NCI-H187 treated with DMSO at 0.1 percent for 48 hours (cell line): ENCODE results near the gene HOXA13.
A peak's percentile ranks its signal among the peaks of the same experiment; 100 is the strongest.

Experiments
- DNase-seq: peaks from one replicate; lab custom pipeline; 2025; lab: John Stamatoyannopoulos, UW

Gene HOXA13

GRCh38 chr7:27199849-27200760 lies at the start of gene HOXA13:
HOXA13 (minus strand) TSS chr7:27200091; CDS start chr7:27200077, 14 bp downstream.
- DNase-seq: no peak

GRCh38 chr7:27248911-27249723 lies 49.2 kb upstream of the HOXA13 start:
- DNase-seq: no peak

GRCh38 chr7:27248427-27248806 lies 48.5 kb upstream of the HOXA13 start:
- DNase-seq: no peak

GRCh38 chr7:27247452-27248426 lies 47.8 kb upstream of the HOXA13 start:
- no peak for DNase-seq

GRCh38 chr7:27247000-27247399 lies 47.1 kb upstream of the HOXA13 start:
- DNase-seq: no peak

GRCh38 chr7:27245798-27246691 lies 46.2 kb upstream of the HOXA13 start:
- DNase-seq: no peak

- no peak for DNase-seq
Measured at GRCh38 chr7:27245124-27245797, 45.4 kb upstream of the HOXA13 start.

GRCh38 chr7:27244488-27245123 lies 44.7 kb upstream of the HOXA13 start:
- no peak for DNase-seq

GRCh38 chr7:27243340-27244163 lies 43.7 kb upstream of the HOXA13 start:
- DNase-seq: no peak

GRCh38 chr7:27242555-27243339 lies 42.9 kb upstream of the HOXA13 start, which contains the start of gene EVX1:
EVX1 (plus strand) TSS chr7:27242802; CDS start chr7:27243031, 229 bp downstream.
- DNase-seq: peak; percentile 19

- DNase-seq: no peak
Measured at GRCh38 chr7:27242154-27242553, 42.3 kb upstream of the HOXA13 start.

GRCh38 chr7:27241189-27242056 lies 41.5 kb upstream of the HOXA13 start:
- DNase-seq: no peak

- DNase-seq: no peak
Measured at GRCh38 chr7:27240015-27240731, 40.3 kb upstream of the HOXA13 start.

GRCh38 chr7:27239387-27240014 lies 39.6 kb upstream of the HOXA13 start:
- no peak for DNase-seq

- no peak for DNase-seq
Measured at GRCh38 chr7:27238979-27239386, 39.1 kb upstream of the HOXA13 start.
